Lower leg skin (tissue), 3 donors: ENCODE measurements around the gene CTDSPL2.

Source experiments
- CTCF ChIP-seq, 3 donors: fragments of 450-650 bp; IDR thresholded peaks; one replicate each; pipeline ENCODE4 v1.5.1; 2016; ENCODE audit warnings: antibody characterized with exemption in 3 of 3, mild to moderate bottlenecking in 3 of 3, moderate library complexity in 2 of 3
- POLR2A ChIP-seq, 2 donors: fragments of 450-650 bp; IDR thresholded peaks; one replicate each; pipeline ENCODE4 v1.6.1; 2016 to 2017; ENCODE audit warnings: antibody characterized with exemption in 2 of 2, mild to moderate bottlenecking in 1 of 2, moderate library complexity in 1 of 2

GRCh38 chr15:44482090-44482489 is 54.7 kb downstream of the CTDSPL2 start:
- no peak for TF ChIP-seq CTCF (IDR thresholded peaks at IDR 0.05)
- TF ChIP-seq POLR2A (IDR thresholded peaks at IDR 0.05): no peak
